Measurements from ENCODE around the gene MME. TPM values are rescaled to one million over a fixed set of nuclear protein-coding genes. Genes with fewer than 3 reads are reported as not detected.
"Not testable (repeated sequence)": the region's sequence is repeated elsewhere in the genome, so short reads cannot be mapped to it uniquely, and the experiment has no call there.

The MME gene
- total RNA-seq, 1 donor from 2014 or later, result 0.91 TPM

- Mint-ChIP-seq H3K4me1 (no peaks in the 10 kb centered on the region), H3K27ac (ENCODE audit: unreplicated experiment) (no peak overlapping the region)
These were observed 31.9 kb downstream of the MME start for GRCh38 chr3:155111971-155112370.

GRCh38 chr3:155112661-155113389, 32.7 kb downstream of the MME start:
- DNase-seq (ENCODE audit: low read depth, low spot score), result no peak
- no peaks in the 10 kb centered on the region for H3K36me3 Mint-ChIP-seq (ENCODE audit: low read depth)
- H3K27ac Mint-ChIP-seq (ENCODE audit: unreplicated experiment), result no peak overlapping the region
- no peaks in the 10 kb centered on the region for H3K9me3 Mint-ChIP-seq
- H3K4me3 Mint-ChIP-seq, result no peak overlapping the region
- TF ChIP-seq, protein P1, sequence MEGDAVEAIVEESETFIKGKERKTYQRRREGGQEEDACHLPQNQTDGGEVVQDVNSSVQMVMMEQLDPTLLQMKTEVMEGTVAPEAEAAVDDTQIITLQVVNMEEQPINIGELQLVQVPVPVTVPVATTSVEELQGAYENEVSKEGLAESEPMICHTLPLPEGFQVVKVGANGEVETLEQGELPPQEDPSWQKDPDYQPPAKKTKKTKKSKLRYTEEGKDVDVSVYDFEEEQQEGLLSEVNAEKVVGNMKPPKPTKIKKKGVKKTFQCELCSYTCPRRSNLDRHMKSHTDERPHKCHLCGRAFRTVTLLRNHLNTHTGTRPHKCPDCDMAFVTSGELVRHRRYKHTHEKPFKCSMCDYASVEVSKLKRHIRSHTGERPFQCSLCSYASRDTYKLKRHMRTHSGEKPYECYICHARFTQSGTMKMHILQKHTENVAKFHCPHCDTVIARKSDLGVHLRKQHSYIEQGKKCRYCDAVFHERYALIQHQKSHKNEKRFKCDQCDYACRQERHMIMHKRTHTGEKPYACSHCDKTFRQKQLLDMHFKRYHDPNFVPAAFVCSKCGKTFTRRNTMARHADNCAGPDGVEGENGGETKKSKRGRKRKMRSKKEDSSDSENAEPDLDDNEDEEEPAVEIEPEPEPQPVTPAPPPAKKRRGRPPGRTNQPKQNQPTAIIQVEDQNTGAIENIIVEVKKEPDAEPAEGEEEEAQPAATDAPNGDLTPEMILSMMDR (conservative IDR thresholded peaks at IDR 0.05), result no peak
- H3K4me1 Mint-ChIP-seq, result no peaks in the 10 kb centered on the region
- no peaks in the 10 kb centered on the region for H3K27me3 Mint-ChIP-seq (ENCODE audit: low read depth)

More at GRCh38 chr3:155111971-155112370, 31.9 kb downstream of the MME start:
- TF ChIP-seq, protein P1 (conservative IDR thresholded peaks at IDR 0.05), result no peak
- no peaks in the 10 kb centered on the region for H3K27me3 Mint-ChIP-seq (ENCODE audit: low read depth)
- no peak overlapping the region for H3K4me3 Mint-ChIP-seq
- H3K9me3 Mint-ChIP-seq, result no peaks in the 10 kb centered on the region
- DNase-seq (ENCODE audit: low read depth, low spot score), result no peak
- no peaks in the 10 kb centered on the region for H3K36me3 Mint-ChIP-seq (ENCODE audit: low read depth)

GRCh38 chr3:155124745-155125144, 44.6 kb downstream of the MME start:
- not testable (repeated sequence) for H3K27me3 Mint-ChIP-seq (ENCODE audit: low read depth); H3K9me3 Mint-ChIP-seq; H3K36me3 Mint-ChIP-seq (ENCODE audit: low read depth); H3K4me1 Mint-ChIP-seq; DNase-seq (ENCODE audit: low read depth, low spot score); H3K27ac Mint-ChIP-seq (ENCODE audit: unreplicated experiment)
- peak overlapping the region; percentile 41 for H3K4me3 Mint-ChIP-seq

DNA sequence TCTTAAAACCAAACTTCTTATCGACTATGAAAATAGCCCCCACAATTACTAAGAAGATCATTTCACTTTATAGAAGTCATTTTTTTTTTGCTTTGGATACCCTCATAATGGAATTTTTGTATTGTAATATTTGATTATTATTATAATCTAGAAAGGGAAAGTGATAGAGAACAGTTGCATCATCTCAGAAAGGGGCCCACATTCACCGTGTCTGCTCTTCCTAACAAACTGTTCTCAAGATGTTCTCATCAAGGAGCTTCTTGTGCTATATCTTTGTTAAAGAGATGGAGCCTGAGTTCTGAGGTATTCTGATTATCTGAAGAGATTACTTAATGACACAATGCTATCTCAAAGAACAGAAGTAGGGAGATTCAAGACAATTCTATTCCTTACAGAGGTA, 49.3 kb downstream of the MME start:
- Mint-ChIP-seq H3K27ac (ENCODE audit: unreplicated experiment) (no peak overlapping the region), H3K36me3 (ENCODE audit: low read depth) (no peaks in the 10 kb centered on the region), H3K4me3 (no peak overlapping the region), H3K9me3 (peaks cover 3% of the 10 kb centered on the region), H3K27me3 (ENCODE audit: low read depth) (peaks cover 2% of the 10 kb centered on the region), H3K4me1 (no peaks in the 10 kb centered on the region)
- DNase-seq (ENCODE audit: low read depth, low spot score), result no peak
- TF ChIP-seq, protein P1 (conservative IDR thresholded peaks at IDR 0.05), result no peak

GRCh38 chr3:155130001-155130400, 49.9 kb downstream of the MME start:
- Mint-ChIP-seq H3K27me3 (ENCODE audit: low read depth) (peaks cover 2% of the 10 kb centered on the region), H3K4me1 (no peaks in the 10 kb centered on the region), H3K36me3 (ENCODE audit: low read depth) (no peaks in the 10 kb centered on the region), H3K27ac (ENCODE audit: unreplicated experiment) (no peak overlapping the region), H3K4me3 (no peak overlapping the region), H3K9me3 (peaks cover 3% of the 10 kb centered on the region)
- DNase-seq (ENCODE audit: low read depth, low spot score), result no peak
- TF ChIP-seq, protein P1 (conservative IDR thresholded peaks at IDR 0.05), result no peak

- H3K4me1 Mint-ChIP-seq, result no peaks in the 10 kb centered on the region
- H3K9me3 Mint-ChIP-seq, result peaks cover 3% of the 10 kb centered on the region
- peaks cover 2% of the 10 kb centered on the region for H3K27me3 Mint-ChIP-seq (ENCODE audit: low read depth)
- H3K27ac Mint-ChIP-seq (ENCODE audit: unreplicated experiment), result no peak overlapping the region
- TF ChIP-seq, protein P1 (conservative IDR thresholded peaks at IDR 0.05), result no peak
- no peak for DNase-seq (ENCODE audit: low read depth, low spot score)
- H3K4me3 Mint-ChIP-seq, result no peak overlapping the region
- H3K36me3 Mint-ChIP-seq (ENCODE audit: low read depth), result no peaks in the 10 kb centered on the region
These were observed 51.0 kb downstream of the MME start for GRCh38 chr3:155131104-155131503.

GRCh38 chr3:155134311-155134710, 54.2 kb downstream of the MME start:
- not testable (repeated sequence) for H3K36me3 Mint-ChIP-seq (ENCODE audit: low read depth); H3K27me3 Mint-ChIP-seq (ENCODE audit: low read depth); H3K9me3 Mint-ChIP-seq; H3K4me1 Mint-ChIP-seq; H3K27ac Mint-ChIP-seq (ENCODE audit: unreplicated experiment); DNase-seq (ENCODE audit: low read depth, low spot score); H3K4me3 Mint-ChIP-seq
